Hepatic stellate cell (primary cell): ENCODE measurements around the gene B3GAT1.

Source experiments
- DNase-seq: peaks from one replicate; pipeline ENCODE4 v3.0.0; 2011; ENCODE audit warnings: low spot score

Gene B3GAT1

DNA sequence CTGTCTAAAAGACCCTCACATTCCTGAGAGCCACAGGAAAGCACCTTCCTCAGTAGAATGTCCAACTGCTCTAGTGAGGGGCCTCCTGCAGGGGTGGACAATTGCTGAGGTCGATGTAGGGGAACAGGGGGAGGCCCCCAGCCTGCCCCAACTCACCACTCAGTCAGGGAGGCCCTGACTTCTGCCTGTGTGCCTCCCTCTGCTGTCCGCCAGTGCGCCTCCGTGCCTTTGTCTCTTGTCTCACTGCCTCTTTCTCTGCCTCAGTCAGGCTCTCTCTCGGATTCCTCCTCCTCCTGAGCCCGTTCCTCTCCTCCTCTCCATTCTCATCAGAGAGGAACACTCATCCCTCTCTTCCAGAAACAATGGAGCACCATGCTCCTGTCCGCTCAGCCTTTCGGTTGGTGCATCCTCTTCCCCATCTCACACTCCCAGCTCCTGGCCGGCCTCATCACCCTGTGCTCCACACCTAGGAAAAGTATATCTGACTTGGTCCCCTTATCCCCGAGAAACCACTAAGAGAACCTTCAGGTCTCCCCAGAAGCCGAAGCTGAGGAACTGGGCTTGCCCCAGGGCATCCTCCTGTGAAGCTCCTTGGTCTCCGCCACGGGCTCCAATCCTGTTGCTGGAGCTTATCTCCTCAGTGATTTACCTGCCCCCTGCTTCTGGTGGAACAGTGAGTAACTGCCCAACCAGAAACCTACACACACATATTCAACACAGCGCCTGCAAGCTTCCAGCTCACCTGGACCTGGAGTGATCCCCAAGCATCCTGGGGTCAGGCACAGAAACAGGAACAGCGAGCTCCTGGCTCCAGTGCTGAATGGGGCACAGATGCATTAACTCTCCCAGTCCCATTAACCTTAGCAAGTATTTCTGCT, 2.3 kb downstream of the B3GAT1 start:
- no peak for DNase-seq

DNA sequence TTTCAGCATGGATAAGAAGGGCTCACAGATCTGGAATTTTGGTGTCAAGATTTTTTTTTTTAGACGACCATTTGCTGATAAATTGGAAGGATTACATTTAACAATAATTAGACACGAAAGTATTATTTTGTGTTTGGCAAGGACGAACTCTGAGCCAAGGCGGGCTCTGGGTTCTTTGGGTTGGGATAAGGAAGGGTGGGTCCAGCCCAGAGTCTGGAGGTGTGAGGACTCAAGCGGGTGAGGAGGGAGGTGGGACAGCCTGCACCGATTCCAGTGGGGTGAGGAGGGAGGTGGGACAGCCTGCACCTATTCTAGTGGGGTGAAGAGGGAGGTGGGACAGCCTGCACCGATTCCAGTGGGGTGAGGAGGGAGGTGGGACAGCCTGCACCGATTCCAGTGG, 4.1 kb downstream of the B3GAT1 start:
- DNase-seq: no peak

DNA sequence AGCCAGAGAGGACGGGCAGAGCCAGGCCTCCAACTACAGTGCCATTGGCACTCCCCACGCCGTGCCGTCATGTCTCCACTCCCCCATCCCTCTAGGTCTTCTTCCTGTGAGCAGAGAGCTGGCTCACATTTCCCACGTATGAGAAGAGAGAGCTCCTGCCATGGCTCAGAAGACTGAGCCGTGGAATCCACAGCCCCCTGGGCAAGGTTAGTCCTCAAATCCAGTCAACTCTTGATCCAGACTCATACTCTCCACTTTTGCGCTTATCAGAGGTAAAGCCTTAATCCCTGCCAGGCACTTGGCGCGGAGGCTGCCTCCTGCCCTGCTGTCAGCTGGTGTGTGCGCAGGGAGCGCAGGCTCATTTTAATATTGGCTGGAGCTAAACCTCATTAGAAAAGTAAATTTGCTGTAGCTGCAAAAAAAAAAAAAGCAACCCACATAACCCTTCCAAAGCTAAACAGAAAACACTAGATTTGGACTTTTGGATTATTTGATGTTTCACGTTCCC, 4.7 kb downstream of the B3GAT1 start:
- DNase-seq: no peak

DNA sequence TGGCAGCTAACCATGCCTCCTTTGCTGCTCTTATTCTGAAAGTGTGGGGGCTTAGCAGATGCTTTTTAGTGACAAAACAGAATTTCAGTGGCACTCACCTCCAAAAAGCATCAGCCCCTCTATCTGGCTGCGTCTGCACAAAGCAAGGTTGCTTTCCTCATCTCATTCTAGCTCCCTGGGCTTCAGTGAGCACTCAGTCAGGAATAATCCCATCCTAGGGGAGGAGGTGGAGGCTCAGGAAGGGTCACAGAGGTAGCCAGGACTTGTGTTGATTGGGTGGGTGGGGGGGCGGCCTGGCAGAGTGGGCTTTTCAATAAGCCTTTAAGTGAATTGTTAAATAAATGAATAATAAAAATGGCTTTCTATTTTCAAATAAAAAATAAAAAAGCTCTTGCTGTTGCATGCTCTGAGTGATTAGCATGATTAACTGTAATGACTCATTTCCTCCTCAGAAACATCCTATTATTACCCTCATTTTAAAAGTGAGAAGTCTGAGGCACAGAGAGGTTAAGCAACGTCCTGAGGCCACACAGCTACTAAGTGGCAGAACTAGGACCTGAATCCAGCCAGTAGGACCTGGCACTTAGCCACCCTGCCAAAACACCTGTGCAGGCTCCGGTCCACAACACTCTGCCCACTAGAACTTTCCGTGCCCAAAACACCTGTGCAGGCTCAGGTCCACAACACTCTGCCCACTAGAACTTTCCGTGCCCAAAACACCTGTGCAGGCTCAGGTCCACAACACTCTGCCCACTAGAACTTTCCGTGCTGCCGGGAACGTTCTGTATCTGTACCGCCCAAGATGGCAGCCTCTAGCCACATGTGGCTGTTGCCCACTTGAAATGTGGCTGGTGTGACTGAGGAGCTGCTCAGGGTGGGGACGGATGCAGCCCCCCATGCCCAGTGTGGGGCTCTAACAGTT, 5.5 kb downstream of the B3GAT1 start:
- DNase-seq: no peak

DNA sequence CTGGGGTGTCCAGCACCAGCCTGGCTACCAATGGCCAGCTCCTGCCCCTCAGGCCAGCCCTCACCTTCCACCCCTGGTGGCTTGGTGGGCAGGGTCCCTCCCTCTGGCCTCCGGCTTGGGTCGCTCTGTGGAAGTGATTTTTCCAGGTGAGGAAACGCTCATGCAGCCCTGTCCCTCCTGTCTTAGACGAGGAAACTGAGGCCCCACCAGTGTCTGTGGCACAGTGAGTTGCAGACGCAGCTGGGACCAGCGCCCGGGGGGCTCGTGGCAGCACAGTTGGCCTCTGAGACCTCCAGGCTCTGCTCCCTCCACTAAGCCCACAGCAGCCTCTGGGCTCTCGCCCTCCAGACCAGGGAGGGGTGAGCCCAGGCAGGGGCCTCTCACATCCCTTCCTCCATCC, 6.2 kb downstream of the B3GAT1 start:
- DNase-seq: no peak

DNA sequence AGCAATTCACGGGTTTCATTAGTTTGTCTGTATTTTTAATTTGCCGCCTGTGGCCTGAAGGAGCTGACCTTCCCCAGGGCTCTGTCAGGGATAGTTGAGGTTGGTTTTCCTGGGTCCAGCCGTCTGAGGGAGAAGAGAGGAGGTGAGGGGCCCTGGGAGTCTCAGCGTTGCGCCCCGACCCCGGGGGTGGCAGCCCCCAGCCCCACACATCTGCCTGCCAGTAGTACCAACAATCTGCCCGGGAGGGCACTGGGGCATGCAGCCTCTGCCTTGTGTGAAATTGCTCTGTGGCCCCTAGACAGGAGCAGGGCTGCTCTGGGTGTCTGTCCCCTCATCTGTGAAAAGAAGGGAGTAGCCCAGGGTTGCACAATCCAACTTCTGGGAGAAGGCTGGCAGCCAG, 6.6 kb downstream of the B3GAT1 start:
- no peak for DNase-seq

DNA sequence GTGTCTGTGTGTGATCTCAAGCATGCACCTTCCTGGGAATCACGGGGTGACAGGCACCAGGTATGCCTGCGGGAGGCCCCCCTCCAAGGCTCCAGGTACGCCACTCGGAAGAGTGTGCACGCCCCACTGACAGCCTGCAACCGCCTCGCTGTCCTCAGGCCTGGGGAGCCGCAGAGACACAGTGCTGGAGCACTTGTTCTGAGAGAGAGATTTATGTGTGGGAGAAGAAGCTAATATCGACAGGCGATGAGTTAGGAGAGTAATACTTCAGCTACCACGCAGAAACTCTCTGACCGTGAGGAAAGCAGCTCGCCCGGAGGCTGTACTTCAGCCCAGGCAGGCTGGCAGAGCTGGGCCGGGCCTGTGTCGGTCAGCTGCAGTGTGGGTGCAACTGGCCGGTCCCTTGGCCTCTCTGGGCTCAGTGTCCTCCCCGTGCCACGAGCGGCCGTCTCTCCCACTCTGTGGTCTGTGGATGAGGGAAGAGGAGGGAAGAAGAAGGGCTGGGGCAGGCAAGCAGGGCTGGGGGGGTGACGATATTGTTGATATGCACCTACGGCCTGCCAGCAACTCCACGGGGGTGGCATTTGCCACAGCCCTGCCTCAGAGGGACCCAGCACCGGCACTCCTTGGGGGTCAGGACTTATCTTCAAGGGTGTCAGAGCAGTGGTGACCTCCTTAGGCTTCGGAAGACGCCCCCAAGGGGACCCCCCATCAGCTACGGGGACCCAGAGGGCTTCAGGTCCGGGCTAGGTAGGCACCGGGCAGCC, 7.3 kb downstream of the B3GAT1 start:
- DNase-seq: no peak

DNA sequence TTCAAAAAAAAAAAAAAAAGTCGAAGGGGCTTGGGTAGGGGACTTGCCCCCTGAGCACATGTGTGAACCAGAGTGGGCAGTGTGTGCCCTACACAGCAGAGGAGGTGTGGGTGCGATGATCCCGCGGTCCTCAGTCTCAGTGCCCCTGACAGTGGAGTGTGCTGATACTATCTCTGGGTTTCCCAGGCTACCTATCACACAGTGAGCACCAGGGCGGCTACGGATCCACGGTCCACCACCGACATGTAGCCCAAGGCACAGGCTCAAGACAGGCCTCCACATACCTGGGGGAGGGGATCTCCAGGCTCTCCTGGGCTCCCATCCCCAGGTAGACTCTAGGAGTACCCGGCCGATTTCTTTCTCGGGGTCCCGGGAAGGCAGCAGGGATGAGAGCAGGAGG, 9.1 kb downstream of the B3GAT1 start:
- no peak for DNase-seq

DNA sequence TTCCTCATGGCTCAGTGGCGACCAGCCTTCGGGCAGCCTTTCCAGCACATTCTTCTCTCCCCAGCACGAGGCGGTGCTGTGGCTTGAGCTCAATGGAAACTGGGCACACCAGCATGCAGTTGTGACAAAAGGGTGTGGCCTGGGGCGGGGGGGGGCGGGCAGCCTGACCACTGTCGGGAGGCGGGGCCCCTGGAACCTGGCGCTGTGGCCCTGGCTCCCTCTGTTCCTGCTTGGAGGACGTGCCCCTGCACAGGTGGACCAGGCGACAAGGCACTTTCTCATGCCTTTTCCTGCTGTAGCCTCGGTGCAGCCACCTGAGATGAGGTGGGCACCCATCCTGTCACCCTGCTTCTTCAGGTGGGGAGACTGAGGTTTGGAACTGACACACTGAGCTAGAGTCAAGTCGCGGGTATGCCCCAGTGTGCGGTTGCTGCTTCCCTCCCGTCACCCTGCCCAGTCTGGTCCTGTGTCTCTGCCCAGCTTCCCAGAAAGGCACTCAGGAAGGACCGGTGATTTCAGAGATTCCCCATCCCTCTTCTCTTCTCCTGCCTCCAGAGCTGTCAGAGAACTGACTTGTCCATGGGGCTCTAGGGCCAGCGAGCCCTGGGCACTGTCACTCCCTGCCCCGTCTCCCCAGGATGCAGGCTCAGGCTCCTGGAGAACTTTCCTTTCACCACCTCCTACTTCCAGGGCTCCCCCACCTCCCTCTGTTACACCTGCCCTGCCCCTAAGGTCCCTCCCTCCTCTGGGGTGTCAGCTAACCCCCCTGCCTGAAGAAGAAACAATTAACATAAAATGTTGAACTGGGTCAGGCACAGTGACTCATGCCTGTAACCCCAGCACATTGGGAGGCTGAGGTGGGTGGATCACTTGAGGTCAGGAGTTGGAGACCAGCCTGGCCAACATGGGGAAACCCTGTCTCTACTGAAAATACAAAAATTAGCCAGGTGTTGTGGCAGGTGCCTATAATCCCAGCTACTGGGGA, 9.9 kb downstream of the B3GAT1 start:
- DNase-seq: no peak

DNA sequence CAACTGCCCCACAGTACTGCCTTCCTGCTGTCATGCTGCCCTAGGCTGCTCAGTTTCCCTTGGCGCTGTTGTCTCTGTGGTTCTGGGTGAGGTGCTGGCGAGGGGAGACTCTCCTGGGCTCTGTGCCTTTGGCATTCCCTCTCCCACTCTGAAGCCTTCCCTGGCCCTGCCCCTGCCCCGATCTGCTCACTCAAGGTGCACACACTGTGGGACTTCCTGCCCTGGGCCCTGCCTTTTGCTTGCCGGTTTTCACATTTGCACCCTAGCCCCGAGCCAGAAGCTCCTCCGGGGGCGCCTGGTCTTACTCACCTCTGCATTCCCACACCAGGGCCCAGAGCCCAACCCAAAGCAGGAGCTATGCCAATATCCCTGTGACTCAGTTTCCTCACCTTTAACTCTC, 12.0 kb downstream of the B3GAT1 start:
- DNase-seq: no peak

DNA sequence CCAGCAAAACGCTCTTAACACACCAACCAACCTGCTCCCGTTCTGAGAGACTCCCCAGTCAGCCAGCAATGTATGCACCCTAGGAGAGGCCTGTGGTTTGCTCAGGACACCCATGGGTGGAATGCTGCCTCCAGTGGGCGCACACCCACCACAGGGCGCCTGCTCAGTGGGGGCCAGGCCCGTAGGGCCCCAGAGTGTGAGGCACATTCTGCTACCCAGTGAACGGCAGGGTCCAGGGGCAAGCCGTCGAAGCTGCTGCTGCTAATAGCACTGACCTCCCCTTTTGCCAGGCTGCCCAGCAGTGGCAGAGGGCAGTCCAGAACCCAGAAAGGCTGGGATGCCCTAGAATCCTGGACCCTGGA, 12.8 kb downstream of the B3GAT1 start:
- DNase-seq: no peak

DNA sequence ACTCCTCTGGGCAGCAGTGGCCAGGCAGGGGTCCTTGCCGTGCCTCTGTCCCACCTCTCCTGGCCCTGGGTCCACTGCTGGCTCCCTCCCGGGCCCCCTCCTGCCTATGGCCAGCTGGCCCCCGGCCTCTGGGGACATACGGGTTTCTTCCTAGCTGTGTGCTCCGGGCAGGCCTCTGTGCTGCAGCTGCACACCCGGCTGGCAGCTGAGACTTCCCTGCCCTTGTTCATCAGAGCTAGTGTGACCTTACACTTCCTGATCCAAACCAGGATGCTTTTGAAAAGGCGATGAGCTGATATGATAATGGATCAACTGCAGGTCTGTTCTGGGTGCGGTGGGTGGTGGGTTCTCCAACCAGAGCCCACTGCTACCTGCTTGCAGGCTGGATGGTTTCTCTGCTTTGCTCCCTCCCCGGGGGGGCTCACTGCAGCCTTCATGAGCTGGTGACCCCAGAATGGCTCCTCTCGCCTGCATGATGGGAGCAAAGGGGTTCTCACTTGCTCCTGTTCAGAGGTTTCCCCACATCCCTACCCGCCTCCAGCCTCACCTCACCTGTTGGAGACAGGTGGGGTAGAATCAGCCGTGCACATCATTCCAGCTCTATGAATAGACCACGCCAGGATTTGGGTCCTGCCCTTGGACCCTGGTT, 13.3 kb downstream of the B3GAT1 start:
- DNase-seq: no peak

DNA sequence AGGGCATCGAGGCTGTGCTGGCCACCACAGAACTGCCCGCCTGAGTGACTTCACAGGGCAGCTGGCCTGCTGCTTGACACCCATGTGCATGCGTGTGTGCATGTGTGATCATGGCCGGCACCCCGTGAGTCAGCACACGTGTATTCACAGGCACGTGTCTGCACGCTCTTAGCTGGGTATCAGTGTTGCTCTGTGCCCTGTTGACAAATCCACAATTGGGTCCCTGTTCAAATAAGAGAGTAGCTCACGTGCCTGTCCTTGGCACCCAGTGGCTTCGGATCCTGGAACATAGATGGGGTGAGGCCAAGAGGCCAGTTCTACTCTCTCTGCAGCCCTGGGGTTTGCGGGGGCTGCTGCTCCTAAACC, 14.0 kb downstream of the B3GAT1 start:
- DNase-seq: no peak

DNA sequence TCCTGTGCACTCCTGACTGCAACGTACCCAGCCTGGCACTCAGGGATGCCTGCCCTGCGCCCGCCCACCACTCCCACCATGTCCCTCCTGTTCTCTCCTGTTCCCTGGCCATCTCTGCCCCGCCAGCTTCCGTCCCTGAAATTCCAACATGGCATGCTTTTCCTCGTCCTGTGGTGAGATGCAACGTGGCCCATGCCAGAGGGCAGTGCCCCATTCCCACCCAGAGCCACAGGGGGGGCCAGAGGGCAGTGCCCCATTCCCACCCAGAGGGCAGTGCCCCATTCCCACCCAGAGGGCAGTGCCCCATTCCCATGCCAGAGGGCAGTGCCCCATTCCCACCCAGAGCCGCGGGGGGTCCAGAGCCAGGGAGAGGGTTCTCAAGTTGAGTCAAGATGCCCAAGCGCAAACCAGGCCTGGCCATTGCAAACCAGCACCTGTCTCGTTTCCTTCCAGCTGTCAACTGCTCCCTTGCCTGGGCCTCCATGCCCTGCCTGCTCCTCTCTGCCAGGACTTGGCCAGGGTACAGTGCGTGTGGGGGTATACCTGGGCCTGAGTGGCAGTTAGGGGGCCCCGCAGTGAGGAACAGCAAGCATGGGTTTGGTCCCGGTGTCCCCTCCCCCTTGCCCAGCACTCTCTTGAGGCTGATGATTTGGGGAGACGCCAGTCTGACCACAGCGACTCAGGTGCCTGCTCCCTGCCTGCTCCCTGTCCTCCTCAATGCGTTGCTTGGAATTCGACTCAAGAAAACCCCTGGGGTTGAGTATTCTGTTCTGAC, 14.6 kb downstream of the B3GAT1 start:
- no peak for DNase-seq

DNA sequence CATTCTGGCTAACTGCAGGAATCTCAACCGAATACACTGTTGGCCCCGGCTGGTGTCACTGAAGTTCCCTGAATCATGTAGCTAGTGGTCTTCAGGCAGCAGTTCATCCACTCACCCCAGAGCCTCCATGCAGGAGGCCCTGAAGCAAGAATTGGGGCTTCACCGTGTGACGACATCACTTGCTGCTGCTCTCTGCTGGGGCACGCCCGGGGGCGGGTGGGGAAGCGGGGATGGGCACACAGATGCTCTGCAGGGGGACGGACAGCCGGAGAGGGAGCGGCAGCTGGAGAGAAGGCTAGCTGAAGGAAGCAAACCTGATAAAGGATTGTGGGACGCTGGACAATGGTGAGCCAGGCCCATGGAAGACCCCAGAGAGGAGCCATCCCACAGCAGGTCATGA, 17.0 kb downstream of the B3GAT1 start:
- no peak for DNase-seq

DNA sequence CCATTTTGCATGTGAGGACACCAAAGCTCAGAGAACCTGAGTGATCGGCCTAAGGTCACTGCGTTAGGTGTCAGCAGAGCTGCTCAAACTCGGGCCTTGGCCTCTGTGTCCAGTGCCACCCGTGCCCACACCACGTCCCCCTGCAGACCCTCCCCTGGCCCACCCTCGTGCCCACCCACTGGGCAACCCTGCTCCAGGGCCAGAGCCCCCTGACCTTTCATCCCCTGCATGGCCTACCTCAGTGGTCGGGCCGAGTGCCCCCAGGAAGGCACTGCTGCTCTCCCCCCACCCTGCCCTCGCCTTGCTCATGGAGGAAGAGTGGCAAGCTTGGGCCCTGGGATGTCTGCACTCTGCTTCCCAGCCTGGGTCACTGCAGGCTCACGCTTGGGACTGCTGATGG, 17.7 kb downstream of the B3GAT1 start:
- DNase-seq: no peak

DNA sequence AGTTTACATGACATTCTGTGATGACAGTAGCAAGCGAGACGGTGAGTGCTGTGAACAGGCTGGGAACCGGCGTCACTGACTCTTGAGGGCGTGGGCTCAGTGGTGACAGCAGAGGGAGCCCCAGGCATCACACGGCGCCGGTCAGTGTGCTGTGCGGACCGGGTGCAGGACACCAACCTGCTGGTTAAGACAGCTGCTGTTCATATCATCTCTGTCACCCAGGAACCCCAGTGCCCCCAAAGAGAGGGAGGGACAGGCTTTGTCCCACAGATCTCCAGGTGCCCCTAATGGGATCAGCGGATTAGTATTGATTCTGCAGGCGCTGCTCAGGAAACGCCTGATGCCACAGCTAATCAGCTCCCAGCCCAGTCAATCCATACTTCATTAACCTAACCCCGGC, 18.4 kb downstream of the B3GAT1 start:
- DNase-seq: peak; percentile 39

DNA sequence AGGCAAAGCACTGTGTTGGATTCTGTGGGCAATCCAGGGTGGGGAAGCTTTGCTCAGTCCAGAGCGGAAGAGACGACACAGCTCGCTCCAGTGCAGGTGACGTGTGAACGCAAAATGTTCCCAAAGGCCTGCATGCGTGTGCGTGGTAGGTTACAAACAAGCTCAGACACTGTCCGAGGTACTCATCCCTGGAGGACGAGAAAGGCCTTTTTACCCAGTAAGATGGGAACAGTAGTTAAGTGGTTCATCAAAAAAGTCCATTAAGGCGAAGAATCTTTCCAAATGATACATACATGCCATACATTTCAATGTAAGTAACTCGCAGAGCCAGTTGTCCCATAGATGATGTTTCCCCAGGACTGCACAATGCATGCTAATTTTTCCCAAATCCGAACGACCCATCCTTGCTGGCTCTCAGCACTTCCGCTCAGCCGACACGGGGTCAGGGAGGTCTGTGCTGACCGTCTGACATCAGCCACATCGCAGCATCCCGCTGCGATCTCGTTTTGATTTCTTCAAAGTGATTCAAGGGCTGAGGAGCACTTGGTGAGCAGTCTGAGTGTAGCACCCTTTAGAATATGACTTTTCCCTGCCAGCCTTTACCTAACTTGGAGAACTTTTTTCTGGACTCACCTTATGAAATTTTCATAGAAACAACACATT, 19.0 kb downstream of the B3GAT1 start:
- no peak for DNase-seq

DNA sequence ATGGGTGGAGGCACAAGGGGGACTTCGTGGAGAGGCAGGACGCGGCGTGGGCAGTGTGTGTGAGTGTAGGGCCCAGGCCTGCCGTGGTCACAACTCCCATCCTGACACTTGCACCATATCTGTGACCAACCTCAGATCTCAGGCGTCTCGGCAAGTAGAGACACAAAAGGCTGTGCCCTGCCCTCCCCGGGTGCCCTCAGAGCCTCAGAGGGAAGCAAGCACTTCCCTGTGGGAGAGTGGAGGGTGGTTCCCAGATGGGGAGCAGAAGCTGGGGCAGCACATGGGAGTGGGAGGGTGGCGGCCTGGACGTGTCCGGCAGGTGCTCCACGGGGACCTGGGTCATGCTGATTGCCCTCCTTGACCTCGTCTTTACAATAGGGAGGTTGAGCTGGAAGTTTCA, 20.4 kb downstream of the B3GAT1 start:
- DNase-seq: no peak
